CD14-positive monocyte (primary cell): ENCODE results near the gene LHPP. TPM values are rescaled to one million over a fixed set of nuclear protein-coding genes. Genes with fewer than 3 reads are reported as not detected.

ENCODE experiments used
- DNase-seq, 3 donors: peaks; one replicate each; pipeline ENCODE4 v3.0.0-alpha.2; 2011 to 2022
- H2AFZ ChIP-seq: 2 replicates; pipeline ENCODE4 v1.6.0; 2012; ENCODE audit warnings: mild to moderate bottlenecking, low read depth, low read length, inconsistent platforms; ENCODE audit not compliant: insufficient read depth, poor library complexity, severe bottlenecking
- H3K27ac ChIP-seq, 2 donors: 1 replicate in 1 of 2; 2 replicates in 1 of 2; pipeline ENCODE4 v1.5.1; 2012 to 2013; ENCODE audit warnings: low read length in 2 of 2, control low read depth in 1 of 2, inconsistent platforms in 1 of 2, low read depth in 1 of 2, mild to moderate bottlenecking in 1 of 2
- H3K27me3 ChIP-seq, 2 donors: one replicate each; pipeline versions ENCODE4 v1.6.0 to v1.6.1; 2011 to 2013; ENCODE audit warnings: low read length in 2 of 2; ENCODE audit not compliant: control insufficient read depth in 2 of 2, insufficient read depth in 2 of 2
- H3K36me3 ChIP-seq, 2 donors: replicated peaks in 1 of 2; 1 replicate in 1 of 2; 2 replicates in 1 of 2; pipeline versions ENCODE4 v1.5.1 to v1.6.1; 2012 to 2013; ENCODE audit warnings: low read length in 2 of 2, control low read depth in 1 of 2, inconsistent platforms in 1 of 2, mild to moderate bottlenecking in 1 of 2; ENCODE audit not compliant: insufficient read depth in 2 of 2, control insufficient read depth in 1 of 2
- H3K4me1 ChIP-seq, 2 donors: 1 replicate in 1 of 2; 2 replicates in 1 of 2; pipeline versions ENCODE4 v1.5.1 to v1.6.1; 2012 to 2013; ENCODE audit warnings: low read length in 2 of 2, control low read depth in 1 of 2, inconsistent platforms in 1 of 2, mild to moderate bottlenecking in 1 of 2, moderate library complexity in 1 of 2; ENCODE audit not compliant: insufficient read depth in 2 of 2, control insufficient read depth in 1 of 2
- H3K4me2 ChIP-seq: replicated peaks from 2 replicates; pipeline ENCODE3; 2012; ENCODE audit warnings: low read length, moderate library complexity, mild to moderate bottlenecking; ENCODE audit not compliant: poor library complexity, severe bottlenecking; ENCODE audit errors: extremely low read depth
- H3K4me3 ChIP-seq, 3 experiments: fragments of 200-600 bp in 1 of 3; sonication (generic) in 1 of 3; replicated peaks in 1 of 3; 1 replicate in 2 of 3; 2 replicates in 1 of 3; pipeline ENCODE4 v1.5.1; 2011 to 2013; ENCODE audit warnings: low read length in 3 of 3, mild to moderate bottlenecking in 3 of 3, control low read depth in 2 of 3, low read depth in 2 of 3, inconsistent platforms in 1 of 3, moderate library complexity in 1 of 3
- H3K79me2 ChIP-seq: 2 replicates; pipeline ENCODE4 v1.6.0; 2012; ENCODE audit warnings: mild to moderate bottlenecking, control low read depth, inconsistent platforms, low read length, moderate library complexity; ENCODE audit not compliant: insufficient read depth
- H3K9ac ChIP-seq: 2 replicates; pipeline ENCODE4 v1.6.0; 2017; ENCODE audit warnings: low read length, mild to moderate bottlenecking; ENCODE audit not compliant: insufficient read depth, poor library complexity, severe bottlenecking
- H3K9me3 ChIP-seq, 2 donors: replicated peaks in 1 of 2; 1 replicate in 1 of 2; 2 replicates in 1 of 2; pipeline versions ENCODE4 v1.5.1 to v1.6.1; 2012 to 2013; ENCODE audit warnings: low read length in 2 of 2, control low read depth in 1 of 2; ENCODE audit not compliant: control insufficient read depth in 1 of 2, insufficient read depth in 1 of 2
- H4K20me1 ChIP-seq: 2 replicates; pipeline ENCODE4 v1.6.0; 2012; ENCODE audit warnings: mild to moderate bottlenecking, low read length, control low read depth, moderate library complexity; ENCODE audit not compliant: insufficient read depth
- H3K27ac Mint-ChIP-seq, 7 donors: one replicate each; pipeline ENCODE4 v1.8.0; 2020; ENCODE audit warnings: mild to moderate bottlenecking in 7 of 7, mixed read lengths in 7 of 7, moderate library complexity in 6 of 7, inconsistent platforms in 2 of 7
- H3K27me3 Mint-ChIP-seq, 3 donors: one replicate each; pipeline ENCODE4 v1.8.0; 2021 to 2022; ENCODE audit warnings: low read depth in 3 of 3, mild to moderate bottlenecking in 3 of 3, mixed read lengths in 3 of 3, moderate library complexity in 3 of 3, inconsistent platforms in 1 of 3
- H3K36me3 Mint-ChIP-seq, 2 donors: one replicate each; pipeline ENCODE4 v1.8.0; 2020; ENCODE audit warnings: mixed read lengths in 2 of 2, inconsistent platforms in 1 of 2, mild to moderate bottlenecking in 1 of 2
- H3K4me1 Mint-ChIP-seq: one replicate; pipeline ENCODE4 v1.8.0; 2020; ENCODE audit warnings: mild to moderate bottlenecking, mixed read lengths
- H3K4me3 Mint-ChIP-seq, 2 donors: one replicate each; pipeline ENCODE4 v1.8.0; 2020; ENCODE audit warnings: mild to moderate bottlenecking in 2 of 2, mixed read lengths in 2 of 2, moderate library complexity in 1 of 2
- H3K9me3 Mint-ChIP-seq, 7 donors: one replicate each; pipeline ENCODE4 v1.8.0; 2020 to 2022; ENCODE audit warnings: mixed read lengths in 7 of 7, mild to moderate bottlenecking in 6 of 7, moderate library complexity in 6 of 7, inconsistent platforms in 2 of 7
- WGBS: methylation state at CpG from one replicate; pipeline ENCODE4 v1.1.5; 2013; ENCODE audit warnings: missing lambda C conversion rate; ENCODE audit not compliant: insufficient coverage; 5-methylcytosine and 5-hydroxymethylcytosine counted together
- intact Hi-C, 2 donors: fragments of 100-400 bp; cut with micrococcal nuclease; formaldehyde crosslinking; loops; one replicate each; pipeline versions ENCODE4 v1.15.0 to v1.15.1; 2023
- polyA plus RNA-seq, 3 donors: library from polyadenylated mRNA; depleted of rRNA in 1 of 3; unstranded in 2 of 3; stranded (reverse) in 1 of 3; fragments of 300-500 nt in 2 of 3; fragments of >200 nt in 1 of 3; fragmentation: Illumina TruSeq in 2 of 3; gene quantifications; 1 replicate in 2 of 3; 2 replicates in 1 of 3; pipeline ENCODE4 v1.2.3, GENCODE V29; 2012 to 2021
- TF ChIP-seq, protein P1 (sequence below): fragments of 200-600 bp; IDR thresholded peaks from one replicate; pipeline ENCODE4 v1.8.0; 2022; ENCODE audit warnings: antibody characterized with exemption, mild to moderate bottlenecking

LHPP gene
- polyA plus RNA-seq, 3 donors, result 15.2 to 20.6 (median 19.5) TPM

DNA sequence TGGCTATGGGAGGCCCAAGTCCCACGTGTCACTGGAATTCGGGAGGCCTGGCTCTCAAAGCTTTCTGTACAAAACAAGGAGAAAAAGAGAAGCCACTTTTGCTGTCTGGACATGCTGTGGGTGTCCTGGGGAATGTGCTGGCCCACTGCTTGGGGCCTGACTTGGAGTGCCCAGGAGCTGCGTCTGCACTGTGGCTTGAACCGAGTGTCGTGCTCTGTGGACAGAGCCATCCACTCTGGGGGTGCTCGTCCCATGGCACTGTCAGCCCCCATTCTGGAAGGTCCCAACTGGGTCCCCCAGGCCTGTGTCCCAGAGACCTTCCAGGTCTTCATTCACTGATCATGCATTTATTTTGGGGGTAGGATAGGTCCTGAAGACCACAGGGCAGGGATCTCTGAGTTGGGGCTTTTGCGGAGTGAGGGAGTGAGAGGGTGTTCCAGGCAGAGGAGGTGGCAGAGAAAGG lies 138.0 kb downstream of the LHPP start:
- no peaks in the 10 kb centered on the region for H3K4me1 ChIP-seq
- no peak overlapping the region for H2AFZ ChIP-seq
- no peaks in the 10 kb centered on the region for H3K36me3 ChIP-seq
- intact Hi-C loops, result no loop called here
- H3K27me3 ChIP-seq, result no peaks in the 10 kb centered on the region
- peaks cover 6% of the 10 kb centered on the region for H3K4me1 Mint-ChIP-seq
- H3K36me3 Mint-ChIP-seq, result no peaks in the 10 kb centered on the region
- TF ChIP-seq, protein P1, sequence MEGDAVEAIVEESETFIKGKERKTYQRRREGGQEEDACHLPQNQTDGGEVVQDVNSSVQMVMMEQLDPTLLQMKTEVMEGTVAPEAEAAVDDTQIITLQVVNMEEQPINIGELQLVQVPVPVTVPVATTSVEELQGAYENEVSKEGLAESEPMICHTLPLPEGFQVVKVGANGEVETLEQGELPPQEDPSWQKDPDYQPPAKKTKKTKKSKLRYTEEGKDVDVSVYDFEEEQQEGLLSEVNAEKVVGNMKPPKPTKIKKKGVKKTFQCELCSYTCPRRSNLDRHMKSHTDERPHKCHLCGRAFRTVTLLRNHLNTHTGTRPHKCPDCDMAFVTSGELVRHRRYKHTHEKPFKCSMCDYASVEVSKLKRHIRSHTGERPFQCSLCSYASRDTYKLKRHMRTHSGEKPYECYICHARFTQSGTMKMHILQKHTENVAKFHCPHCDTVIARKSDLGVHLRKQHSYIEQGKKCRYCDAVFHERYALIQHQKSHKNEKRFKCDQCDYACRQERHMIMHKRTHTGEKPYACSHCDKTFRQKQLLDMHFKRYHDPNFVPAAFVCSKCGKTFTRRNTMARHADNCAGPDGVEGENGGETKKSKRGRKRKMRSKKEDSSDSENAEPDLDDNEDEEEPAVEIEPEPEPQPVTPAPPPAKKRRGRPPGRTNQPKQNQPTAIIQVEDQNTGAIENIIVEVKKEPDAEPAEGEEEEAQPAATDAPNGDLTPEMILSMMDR, result no peak
- no peaks in the 10 kb centered on the region for H4K20me1 ChIP-seq
- no peak overlapping the region for H3K4me2 ChIP-seq
- no peaks in the 10 kb centered on the region for H3K9me3 ChIP-seq
- H3K27ac ChIP-seq, result no peak overlapping the region
- H3K79me2 ChIP-seq, result no peaks in the 10 kb centered on the region
- peaks cover 1 to 6% (median 5%) of the 10 kb centered on the region in 3 donors for H3K27me3 Mint-ChIP-seq
- H3K9ac ChIP-seq, result no peak overlapping the region
- DNase-seq, result no peak
- no peak overlapping the region for H3K4me3 Mint-ChIP-seq
- H3K9me3 Mint-ChIP-seq, result no peaks in the 10 kb centered on the region
- H3K27ac Mint-ChIP-seq, result no peak overlapping the region
- H3K4me3 ChIP-seq, result no peak overlapping the region
- WGBS, result 97% methylated on average over 6 of the region's 7 CpGs

DNA sequence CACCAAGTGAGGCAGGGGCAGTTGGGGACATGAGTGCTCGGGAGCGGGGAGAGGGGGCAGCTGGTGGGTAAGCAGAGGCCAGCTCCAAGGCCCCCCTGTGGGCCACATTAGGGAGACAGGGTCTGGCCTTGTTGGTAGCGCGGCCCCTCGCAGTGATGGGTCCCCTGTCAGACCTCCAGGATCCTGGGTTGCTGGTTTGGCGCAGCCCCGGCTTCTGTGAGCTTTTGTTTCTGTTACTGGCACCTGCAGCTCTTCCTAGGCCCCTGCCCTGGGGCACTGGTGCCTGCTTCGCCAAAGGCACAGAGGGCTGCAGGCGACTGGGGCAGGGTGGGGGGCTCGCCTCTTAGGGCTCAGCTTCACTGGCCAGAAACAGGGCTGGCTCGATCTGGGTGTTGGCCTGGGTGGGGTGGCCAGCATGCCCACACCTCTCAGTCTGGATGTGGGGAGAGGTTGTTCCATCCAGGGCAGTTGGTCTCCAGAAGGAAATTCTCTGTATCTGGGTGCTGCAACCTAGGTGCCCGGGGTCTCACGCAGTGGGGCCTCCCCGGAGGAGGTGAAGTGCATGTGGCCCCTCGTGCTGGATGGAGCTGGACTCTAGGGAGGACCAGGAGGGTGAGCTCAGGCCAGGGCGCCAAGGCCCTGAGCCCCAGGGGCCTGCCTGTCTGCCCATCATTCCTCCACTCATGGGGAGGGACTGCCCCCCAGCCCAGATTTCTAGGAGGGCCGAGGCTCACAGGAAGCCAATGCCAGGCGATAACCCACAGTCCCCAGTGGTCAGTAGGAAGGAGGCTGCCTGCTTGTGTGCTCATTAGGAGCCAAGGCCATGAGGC lies 138.6 kb downstream of the LHPP start:
- Histone ChIP-seq H3K4me2 (no peak overlapping the region), H2AFZ (no peak overlapping the region), H3K9ac (no peak overlapping the region), H3K4me3 (no peak overlapping the region), H3K27me3 (no peaks in the 10 kb centered on the region), H3K79me2 (no peaks in the 10 kb centered on the region), H4K20me1 (no peaks in the 10 kb centered on the region), H3K4me1 (no peaks in the 10 kb centered on the region), H3K9me3 (no peaks in the 10 kb centered on the region), H3K27ac (no peak overlapping the region), H3K36me3 (no peaks in the 10 kb centered on the region)
- no peaks in the 10 kb centered on the region for H3K9me3 Mint-ChIP-seq
- H3K27ac Mint-ChIP-seq, result peak overlapping the region in 1 of 7 donors; percentile 66
- TF ChIP-seq, protein P1, result no peak
- DNase-seq, result no peak
- H3K36me3 Mint-ChIP-seq, result no peaks in the 10 kb centered on the region
- WGBS, result 90% methylated on average over 14 of the region's 18 CpGs
- no peak overlapping the region for H3K4me3 Mint-ChIP-seq
- H3K27me3 Mint-ChIP-seq, result peaks cover 1 to 6% (median 5%) of the 10 kb centered on the region in 3 donors
- intact Hi-C loops, result no loop called here
- H3K4me1 Mint-ChIP-seq, result peaks cover 6% of the 10 kb centered on the region
